IMR-90 (cell line): ENCODE measurements around the gene HSPA12A. TPM values are rescaled to one million over a fixed set of nuclear protein-coding genes. Genes with fewer than 3 reads are reported as not detected.

ENCODE experiments used
- ATAC-seq: fragments of 200-7000 bp; cut with Tn5 transposase; 2 replicates; pipeline ENCODE4 v1.9.1; 2020; ENCODE audit warnings: low read depth, mild to moderate bottlenecking, moderate library complexity
- BruUV-seq: library from RNA; stranded (reverse); fragments of 400-500 nt; replicated peaks from 2 replicates; lab custom pipeline; 2021; lab: Mats Ljungman, UMichigan
- CTCF ChIA-PET: fragments of 300-600 bp; formaldehyde crosslinking; extraction: SDS; loops from one replicate; lab custom pipeline; 2021; ENCODE audit warnings: antibody characterized with exemption; lab: Yijun Ruan, JAX
- POLR2A ChIA-PET: fragments of 300-600 bp; sonication (Branson Sonifier 250); formaldehyde crosslinking; loops from one replicate; lab custom pipeline; 2022; ENCODE audit warnings: antibody characterized with exemption; ENCODE audit not compliant: unreplicated experiment; lab: Charles Lee
- DNase-seq: peaks from one replicate; pipeline ENCODE4 v3.0.0; 2013
- H2AFZ ChIP-seq: replicated peaks from 2 replicates; pipeline ENCODE3; 2013; ENCODE audit warnings: low read length, mild to moderate bottlenecking; ENCODE audit not compliant: poor library complexity
- H2AK5ac ChIP-seq: 2 replicates; pipeline ENCODE4 v1.6.1; 2013; ENCODE audit warnings: low read depth, low read length, inconsistent platforms
- H2AK9ac ChIP-seq: replicated peaks from 2 replicates; pipeline ENCODE3; 2013; ENCODE audit warnings: mild to moderate bottlenecking, low read depth, low read length, moderate library complexity; ENCODE audit not compliant: poor library complexity
- H2BK120ac ChIP-seq: 2 replicates; pipeline ENCODE4 v1.6.1; 2013; ENCODE audit warnings: low read depth, low read length, inconsistent platforms
- H2BK15ac ChIP-seq: 3 replicates; pipeline ENCODE4 v1.6.1; 2013; ENCODE audit warnings: low read depth, low read length, inconsistent platforms
- H2BK20ac ChIP-seq: 2 replicates; pipeline ENCODE4 v1.6.1; 2013; ENCODE audit warnings: low read depth, mild to moderate bottlenecking, inconsistent platforms, low read length, moderate library complexity
- H2BK5ac ChIP-seq: 2 replicates; pipeline ENCODE4 v1.6.1; 2013; ENCODE audit warnings: mild to moderate bottlenecking, low read depth, low read length, inconsistent platforms; ENCODE audit not compliant: poor library complexity, severe bottlenecking
- H3K14ac ChIP-seq: replicated peaks from 2 replicates; pipeline ENCODE4 v1.6.1; 2013; ENCODE audit warnings: low read depth, low read length, inconsistent platforms
- H3K18ac ChIP-seq: 2 replicates; pipeline ENCODE4 v1.6.1; 2013; ENCODE audit warnings: low read depth, low read length, control low read depth
- H3K23ac ChIP-seq: 2 replicates; pipeline ENCODE4 v1.6.1; 2013; ENCODE audit warnings: low read depth, low read length, inconsistent platforms
- H3K27ac ChIP-seq: 2 replicates; pipeline ENCODE4 v1.5.1; 2013; ENCODE audit warnings: mild to moderate bottlenecking, control low read depth, low read length; ENCODE audit not compliant: insufficient read depth
- H3K27me3 ChIP-seq: 2 replicates; pipeline ENCODE4 v1.6.1; 2013; ENCODE audit warnings: low read length; ENCODE audit not compliant: control insufficient read depth, insufficient read depth
- H3K36me3 ChIP-seq: 2 replicates; pipeline ENCODE4 v1.6.1; 2013; ENCODE audit warnings: low read length, mixed read lengths; ENCODE audit not compliant: control insufficient read depth, insufficient read depth
- H3K4ac ChIP-seq: 2 replicates; pipeline ENCODE4 v1.6.1; 2013; ENCODE audit warnings: low read depth, low read length, inconsistent platforms
- H3K4me1 ChIP-seq: 2 replicates; pipeline ENCODE4 v1.6.1; 2013; ENCODE audit warnings: low read length, mixed read lengths; ENCODE audit not compliant: control insufficient read depth, insufficient read depth
- H3K4me2 ChIP-seq: 2 replicates; pipeline ENCODE4 v1.6.1; 2013; ENCODE audit warnings: low read depth, mild to moderate bottlenecking, control low read depth, low read length, moderate library complexity
- H3K4me3 ChIP-seq: 2 replicates; pipeline ENCODE4 v1.5.1; 2013; ENCODE audit warnings: low read depth, mild to moderate bottlenecking, control low read depth, low read length, moderate library complexity; ENCODE audit not compliant: insufficient read depth
- H3K56ac ChIP-seq: 2 replicates; pipeline ENCODE4 v1.6.1; 2013; ENCODE audit warnings: low read length, inconsistent platforms; ENCODE audit not compliant: insufficient read depth; ENCODE audit errors: extremely low read depth
- H3K79me1 ChIP-seq, 2 experiments: 2 replicates each; pipeline ENCODE4 v1.6.1; 2013; ENCODE audit warnings: low read length in 2 of 2, inconsistent platforms in 1 of 2, low read depth in 1 of 2
- H3K9ac ChIP-seq: 2 replicates; pipeline ENCODE4 v1.6.1; 2013; ENCODE audit warnings: low read depth, low read length, control low read depth
- H3K9me1 ChIP-seq: 2 replicates; pipeline ENCODE4 v1.6.1; 2013; ENCODE audit warnings: low read length, inconsistent platforms; ENCODE audit not compliant: insufficient read depth
- H3K9me3 ChIP-seq: 2 replicates; pipeline ENCODE4 v1.6.1; 2013; ENCODE audit warnings: low read length; ENCODE audit not compliant: control insufficient read depth, insufficient read depth
- H4K20me1 ChIP-seq: 2 replicates; pipeline ENCODE4 v1.6.1; 2013; ENCODE audit warnings: low read length, inconsistent platforms; ENCODE audit not compliant: insufficient read depth
- H4K5ac ChIP-seq: 2 replicates; pipeline ENCODE4 v1.6.1; 2013; ENCODE audit warnings: mild to moderate bottlenecking, low read depth, low read length, control low read depth
- H4K8ac ChIP-seq, 2 experiments: 2 replicates each; pipeline ENCODE4 v1.6.1; 2013; ENCODE audit warnings: low read depth in 2 of 2, low read length in 2 of 2, control low read depth in 1 of 2, inconsistent platforms in 1 of 2
- H4K91ac ChIP-seq: 2 replicates; pipeline ENCODE4 v1.6.1; 2013; ENCODE audit warnings: low read depth, low read length, inconsistent platforms; ENCODE audit not compliant: insufficient read depth
- BHLHE40 ChIP-seq: fragments of 150-350 bp; IDR thresholded peaks from 2 replicates; pipeline ENCODE4 v1.6.1; 2016; ENCODE audit warnings: mild to moderate bottlenecking, low read depth, low read length
- CEBPB ChIP-seq: IDR thresholded peaks from 2 replicates; pipeline ENCODE4 v1.6.1; 2012; ENCODE audit warnings: low read depth, low read length, improper control_type of control experiment
- CHD1 ChIP-seq: IDR thresholded peaks from 2 replicates; pipeline ENCODE4 v1.6.1; 2012; ENCODE audit warnings: low read depth, low read length, improper control_type of control experiment
- CTCF ChIP-seq: conservative IDR thresholded peaks from 2 replicates; pipeline ENCODE4 v1.5.1; 2012; ENCODE audit warnings: mild to moderate bottlenecking, low read depth, low read length, improper control_type of control experiment
- ELK1 ChIP-seq: fragments of 150-350 bp; IDR thresholded peaks from 2 replicates; pipeline ENCODE4 v1.6.1; 2016; ENCODE audit warnings: low read depth, mild to moderate bottlenecking, low read length, moderate library complexity, borderline replicate concordance
- FOS ChIP-seq: fragments of 150-350 bp; IDR thresholded peaks from 2 replicates; pipeline ENCODE4 v1.6.1; 2016; ENCODE audit warnings: low read depth, low read length
- MAFK ChIP-seq: IDR thresholded peaks from 2 replicates; pipeline ENCODE4 v1.6.1; 2012; ENCODE audit warnings: low read depth, low read length, improper control_type of control experiment
- MAZ ChIP-seq: IDR thresholded peaks from 2 replicates; pipeline ENCODE4 v1.6.1; 2012; ENCODE audit warnings: low read depth, mild to moderate bottlenecking, low read length, improper control_type of control experiment, moderate library complexity, borderline replicate concordance
- MXI1 ChIP-seq: IDR thresholded peaks from 2 replicates; pipeline ENCODE4 v1.6.1; 2012; ENCODE audit warnings: low read depth, mild to moderate bottlenecking, low read length, moderate library complexity, borderline replicate concordance
- NFE2L2 ChIP-seq: fragments of 150-350 bp; IDR thresholded peaks from 2 replicates; pipeline ENCODE4 v1.6.1; 2016; ENCODE audit warnings: low read depth, mild to moderate bottlenecking, low read length
- POLR2A ChIP-seq: IDR thresholded peaks from 2 replicates; pipeline ENCODE4 v1.6.1; 2012; ENCODE audit warnings: mild to moderate bottlenecking, low read depth, low read length
- RAD21 ChIP-seq: IDR thresholded peaks from 2 replicates; pipeline ENCODE4 v1.6.1; 2012; ENCODE audit warnings: low read length, improper control_type of control experiment
- RCOR1 ChIP-seq: IDR thresholded peaks from 2 replicates; pipeline ENCODE4 v1.6.1; 2012; ENCODE audit warnings: mild to moderate bottlenecking, low read length, improper control_type of control experiment; ENCODE audit not compliant: insufficient replicate concordance
- RFX5 ChIP-seq: IDR thresholded peaks from 2 replicates; pipeline ENCODE4 v1.8.0; 2012; ENCODE audit warnings: low read depth, mild to moderate bottlenecking, low read length, moderate library complexity
- SMC3 ChIP-seq: fragments of 150-350 bp; IDR thresholded peaks from 2 replicates; pipeline ENCODE4 v1.6.1; 2016; ENCODE audit warnings: low read depth, mild to moderate bottlenecking, antibody characterized with exemption, low read length, moderate library complexity
- USF2 ChIP-seq: fragments of 150-350 bp; IDR thresholded peaks from 2 replicates; pipeline ENCODE4 v1.6.1; 2017; ENCODE audit warnings: mild to moderate bottlenecking, antibody characterized with exemption, low read length, low read depth
- WGBS, 2 experiments: methylation state at CpG; one replicate each; pipeline versions ENCODE4 v1.1.5 to v1.1.7; 2013; ENCODE audit warnings: missing lambda C conversion rate in 2 of 2; ENCODE audit not compliant: insufficient read length in 1 of 2; ENCODE audit errors: extremely low coverage in 2 of 2; 5-methylcytosine and 5-hydroxymethylcytosine counted together
- dilution Hi-C: fragments of 300-500 bp; cut with HindIII; formaldehyde crosslinking; loops from one replicate; pipeline ENCODE4 v1.14.3; 2018; ENCODE audit warnings: low sequenced_read_pairs; ENCODE audit not compliant: unreplicated experiment
- in situ Hi-C: fragments of 300-500 bp; cut with MboI; formaldehyde crosslinking; loops from 3 replicates; pipeline ENCODE4 v1.14.3; 2019; ENCODE audit warnings: low sequenced_read_pairs, inconsistent platforms, mixed read lengths
- intact Hi-C: fragments of 100-400 bp; cut with micrococcal nuclease; formaldehyde crosslinking; loops from 2 replicates; pipeline ENCODE4 v1.10.0; 2022
- polyA plus RNA-seq, 3 experiments: library from polyadenylated mRNA; depleted of rRNA; stranded (reverse); fragments of >200 nt; gene quantifications; 2 replicates each; pipeline ENCODE4 v1.2.3, GENCODE V29; 2012; ENCODE audit warnings: low replicate concordance in 1 of 3
- total RNA-seq: library from RNA; depleted of rRNA; stranded (reverse); fragments of >200 nt; gene quantifications from 2 replicates; pipeline ENCODE4 v1.2.3, GENCODE V29; 2012

HSPA12A gene
- total and polyA plus RNA-seq, 2 of the 4 experiments (the other 2 are of a cell fraction): 16.1 to 16.7 TPM

- POLR2A ChIA-PET: no interaction called here
- Histone ChIP-seq H3K9me1 (no peaks in the 10 kb centered on the region), H3K79me1 (no peaks in the 10 kb centered on the region), H3K18ac (no peak overlapping the region), H3K23ac (no peak overlapping the region), H4K20me1 (no peaks in the 10 kb centered on the region), H3K14ac (no peak overlapping the region), H3K27me3 (peaks cover 2% of the 10 kb centered on the region; the same call in 1 of the 2 replicates), H3K4me1 (no peaks in the 10 kb centered on the region), H3K4me2 (no peak overlapping the region), H2AK5ac (no peak overlapping the region), H2BK5ac (no peak overlapping the region), H4K5ac (no peak overlapping the region), H2BK15ac (no peak overlapping the region), H3K9ac (no peak overlapping the region), H3K4me3 (no peak overlapping the region), H4K8ac (no peak overlapping the region), H3K9me3 (no peaks in the 10 kb centered on the region), H2BK120ac (no peak overlapping the region), H2BK20ac (no peak overlapping the region), H3K36me3 (no peaks in the 10 kb centered on the region), H3K27ac (no peak overlapping the region), H3K4ac (no peak overlapping the region), H3K56ac (no peak overlapping the region), H2AK9ac (no peak overlapping the region), H2AFZ (no peak overlapping the region), H4K91ac (no peak overlapping the region)
- dilution Hi-C loops: no loop called here
- CTCF ChIA-PET: interaction anchor here (0.5 to 0.6 kb wide), 2 partner anchors 35 to 364 kb away, joined by 3 to 4 read pairs; no protein-coding TSS in a partner anchor
- BruUV-seq: no TSS peak
- no peak for TF ChIP-seq MXI1
- no peak for TF ChIP-seq USF2
- TF ChIP-seq MAZ: no peak
- TF ChIP-seq FOS: no peak
- no peak for TF ChIP-seq SMC3
- no peak for TF ChIP-seq RFX5
- no peak for TF ChIP-seq MAFK
- TF ChIP-seq NFE2L2: no peak
- no peak for TF ChIP-seq POLR2A
- TF ChIP-seq RCOR1: no peak
- no peak for TF ChIP-seq CTCF
- no peak for TF ChIP-seq CEBPB
- TF ChIP-seq BHLHE40: no peak
- TF ChIP-seq RAD21: no peak
- TF ChIP-seq CHD1: no peak
- TF ChIP-seq ELK1: no peak
- WGBS, 2 experiments: 29% methylated on average over 1 of the region's 4 CpGs; no CpG with 5 or more reads in 1 of the 2 experiments
- intact Hi-C loops: no loop called here
- in situ Hi-C loops: no loop called here
- ATAC-seq: no peak
- DNase-seq: no peak
These were observed 87.5 kb downstream of the HSPA12A start for GRCh38 chr10:116654816-116655215.
